ENCODE data around the gene SNAP25.

DNA sequence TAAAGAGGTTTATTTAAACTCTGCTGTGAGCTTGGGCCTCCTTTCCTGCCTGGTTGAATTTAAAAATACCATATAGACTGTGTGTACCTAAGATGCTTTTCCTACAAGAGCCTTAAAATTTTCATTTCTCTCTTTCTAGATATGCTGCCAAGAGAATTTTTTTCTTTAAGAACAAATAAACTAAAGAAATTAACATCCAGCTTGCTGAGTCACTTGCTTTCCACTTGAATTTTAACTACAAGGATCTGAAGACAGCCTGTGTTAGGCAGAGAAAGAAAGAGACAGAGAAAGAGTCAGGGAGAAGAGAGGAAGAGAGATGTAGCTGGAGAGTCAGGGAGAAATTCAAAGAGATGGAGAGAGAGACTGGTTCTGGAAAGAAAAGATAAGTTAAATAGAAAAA is 18.3 kb upstream of the SNAP25 start:
- TF ChIP-seq, protein P1, sequence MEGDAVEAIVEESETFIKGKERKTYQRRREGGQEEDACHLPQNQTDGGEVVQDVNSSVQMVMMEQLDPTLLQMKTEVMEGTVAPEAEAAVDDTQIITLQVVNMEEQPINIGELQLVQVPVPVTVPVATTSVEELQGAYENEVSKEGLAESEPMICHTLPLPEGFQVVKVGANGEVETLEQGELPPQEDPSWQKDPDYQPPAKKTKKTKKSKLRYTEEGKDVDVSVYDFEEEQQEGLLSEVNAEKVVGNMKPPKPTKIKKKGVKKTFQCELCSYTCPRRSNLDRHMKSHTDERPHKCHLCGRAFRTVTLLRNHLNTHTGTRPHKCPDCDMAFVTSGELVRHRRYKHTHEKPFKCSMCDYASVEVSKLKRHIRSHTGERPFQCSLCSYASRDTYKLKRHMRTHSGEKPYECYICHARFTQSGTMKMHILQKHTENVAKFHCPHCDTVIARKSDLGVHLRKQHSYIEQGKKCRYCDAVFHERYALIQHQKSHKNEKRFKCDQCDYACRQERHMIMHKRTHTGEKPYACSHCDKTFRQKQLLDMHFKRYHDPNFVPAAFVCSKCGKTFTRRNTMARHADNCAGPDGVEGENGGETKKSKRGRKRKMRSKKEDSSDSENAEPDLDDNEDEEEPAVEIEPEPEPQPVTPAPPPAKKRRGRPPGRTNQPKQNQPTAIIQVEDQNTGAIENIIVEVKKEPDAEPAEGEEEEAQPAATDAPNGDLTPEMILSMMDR (IDR thresholded peaks at IDR 0.05; ENCODE audit: low read depth, low read length, poor library complexity, severe bottlenecking) = no peak
- TF ChIP-seq EZH2phosphoT487 (IDR thresholded peaks at IDR 0.05; ENCODE audit: borderline replicate concordance, low read length) = no peak
